H1 (cell line): ENCODE measurements around the gene CALM1. TPM values are rescaled to one million over a fixed set of nuclear protein-coding genes. Genes with fewer than 3 reads are reported as not detected.

Experiments used
- CTCF ChIA-PET: fragments of 300-600 bp; sonication (Branson Sonifier 250); formaldehyde crosslinking; loops from one replicate; lab custom pipeline; 2021; ENCODE audit not compliant: partially characterized antibody; lab: Charles Lee
- POLR2A ChIA-PET: fragments of 300-600 bp; sonication (Branson Sonifier 250); formaldehyde crosslinking; loops from one replicate; lab custom pipeline; 2021; ENCODE audit warnings: inconsistent platforms; ENCODE audit not compliant: partially characterized antibody; lab: Charles Lee
- DNase-seq, 2 experiments: peaks; one replicate each; pipeline versions ENCODE4 v3.0.0 to v3.0.0-alpha.2; 2010 to 2022; ENCODE audit warnings: low spot score in 2 of 2, low read depth in 1 of 2, mixed read lengths in 1 of 2
- FAIRE-seq: peaks from 2 replicates; lab custom pipeline; 2011; peaks lifted over from hg19 to GRCh38; lab: Jason Lieb, UNC
- H2AFZ ChIP-seq: 2 replicates; pipeline ENCODE4 v1.8.1; 2012; ENCODE audit warnings: low read length, inconsistent platforms
- H2AK5ac ChIP-seq: 2 replicates; pipeline ENCODE4 v1.6.1; 2013; ENCODE audit warnings: low read depth, low read length
- H2BK120ac ChIP-seq: replicated peaks from 2 replicates; pipeline ENCODE3; 2013; ENCODE audit warnings: low read depth, low read length, inconsistent platforms
- H2BK12ac ChIP-seq: 2 replicates; pipeline ENCODE4 v1.6.1; 2013; ENCODE audit warnings: low read depth, low read length
- H2BK15ac ChIP-seq: 2 replicates; pipeline ENCODE4 v1.6.1; 2013; ENCODE audit warnings: low read length
- H2BK20ac ChIP-seq: 2 replicates; pipeline ENCODE4 v1.6.1; 2013; ENCODE audit warnings: low read length
- H2BK5ac ChIP-seq: 2 replicates; pipeline ENCODE4 v1.6.1; 2013; ENCODE audit warnings: low read depth, low read length
- H3K14ac ChIP-seq: 2 replicates; pipeline ENCODE4 v1.6.1; 2013; ENCODE audit warnings: inconsistent platforms; ENCODE audit not compliant: insufficient read length
- H3K18ac ChIP-seq: 2 replicates; pipeline ENCODE4 v1.6.1; 2013; ENCODE audit warnings: low read length; ENCODE audit errors: extremely low read depth
- H3K23ac ChIP-seq: 2 replicates; pipeline ENCODE4 v1.6.1; 2013; ENCODE audit warnings: inconsistent platforms; ENCODE audit not compliant: insufficient read length
- H3K23me2 ChIP-seq: 2 replicates; pipeline ENCODE4 v1.6.1; 2013; ENCODE audit warnings: low read depth, low read length
- H3K27ac ChIP-seq: 2 replicates; pipeline ENCODE4 v1.6.1; 2011; ENCODE audit warnings: low read depth, low read length, inconsistent platforms
- H3K27me3 ChIP-seq, 4 experiments: replicated peaks in 1 of 4; 1 replicate in 1 of 4; 2 replicates in 3 of 4; pipeline versions ENCODE4 v1.6.1 to v1.8.1; 2011 to 2013; ENCODE audit warnings: low read length in 3 of 4, mild to moderate bottlenecking in 3 of 4, inconsistent platforms in 2 of 4, mixed read lengths in 2 of 4, moderate library complexity in 1 of 4; ENCODE audit not compliant: control insufficient read depth in 3 of 4, insufficient read depth in 3 of 4; ENCODE audit errors: extremely low read depth in 1 of 4
- H3K36me3 ChIP-seq, 4 experiments: 2 replicates each; pipeline versions ENCODE4 v1.6.1 to v1.8.1; 2011 to 2013; ENCODE audit warnings: mild to moderate bottlenecking in 4 of 4, low read length in 3 of 4, moderate library complexity in 2 of 4, control low read depth in 1 of 4, inconsistent platforms in 1 of 4; ENCODE audit not compliant: insufficient read depth in 4 of 4, control insufficient read depth in 2 of 4
- H3K4ac ChIP-seq: replicated peaks from 2 replicates; pipeline ENCODE3; 2013; ENCODE audit warnings: low read length, low read depth, mixed read lengths, inconsistent platforms; ENCODE audit not compliant: insufficient read length
- H3K4me1 ChIP-seq, 4 experiments: replicated peaks in 1 of 4; 1 replicate in 1 of 4; 2 replicates in 3 of 4; pipeline versions ENCODE4 v1.6.1 to v1.8.1; 2011 to 2013; ENCODE audit warnings: low read length in 3 of 4, inconsistent platforms in 2 of 4, mixed read lengths in 1 of 4; ENCODE audit not compliant: insufficient read depth in 4 of 4, control insufficient read depth in 3 of 4
- H3K4me2 ChIP-seq, 2 experiments: 2 replicates each; pipeline versions ENCODE4 v1.6.1 to v1.8.1; 2011 to 2013; ENCODE audit warnings: low read depth in 2 of 2, low read length in 2 of 2, control low read depth in 1 of 2, inconsistent platforms in 1 of 2, mild to moderate bottlenecking in 1 of 2; ENCODE audit not compliant: insufficient read depth in 1 of 2
- H3K4me3 ChIP-seq, 4 experiments: fragments of 200-600, 300-600 bp in 1 of 4; sonication (generic), shearing (Covaris generic), sonication (Bioruptor Twin) in 1 of 4; 2 replicates each; pipeline versions ENCODE4 v1.5.1 to v1.8.1; 2011 to 2016; ENCODE audit warnings: low read length in 4 of 4, low read depth in 3 of 4, control low read depth in 2 of 4, inconsistent platforms in 2 of 4, mild to moderate bottlenecking in 2 of 4, mixed read lengths in 1 of 4, moderate library complexity in 1 of 4; ENCODE audit not compliant: insufficient read depth in 2 of 4; ENCODE audit errors: extremely low read depth in 1 of 4
- H3K56ac ChIP-seq: replicated peaks from 2 replicates; pipeline ENCODE3; 2013; ENCODE audit warnings: low read depth, mild to moderate bottlenecking, mixed read lengths, low read length, inconsistent platforms; ENCODE audit not compliant: insufficient read length
- H3K79me1 ChIP-seq: 2 replicates; pipeline ENCODE4 v1.6.1; 2013; ENCODE audit warnings: low read depth, low read length, control low read depth
- H3K79me2 ChIP-seq, 2 experiments: 2 replicates each; pipeline versions ENCODE4 v1.6.1 to v1.8.1; 2012 to 2013; ENCODE audit warnings: low read length in 2 of 2, mild to moderate bottlenecking in 2 of 2, inconsistent platforms in 1 of 2; ENCODE audit not compliant: insufficient read depth in 2 of 2, control insufficient read depth in 1 of 2
- H3K9ac ChIP-seq, 4 experiments: replicated peaks in 1 of 4; 1 replicate in 1 of 4; 2 replicates in 3 of 4; pipeline versions ENCODE4 v1.6.1 to v1.8.1; 2011 to 2013; ENCODE audit warnings: low read depth in 3 of 4, low read length in 3 of 4, control low read depth in 2 of 4, mild to moderate bottlenecking in 2 of 4, moderate library complexity in 2 of 4, inconsistent platforms in 1 of 4; ENCODE audit errors: extremely low read depth in 1 of 4
- H3K9me3 ChIP-seq, 2 experiments: 2 replicates each; pipeline versions ENCODE4 v1.6.1 to v1.8.1; 2012 to 2013; ENCODE audit warnings: mild to moderate bottlenecking in 2 of 2, moderate library complexity in 2 of 2, control low read depth in 1 of 2, inconsistent platforms in 1 of 2, low read depth in 1 of 2, low read length in 1 of 2, mixed read lengths in 1 of 2; ENCODE audit not compliant: insufficient read depth in 2 of 2
- H4K20me1 ChIP-seq, 2 experiments: replicated peaks in 1 of 2; 2 replicates each; pipeline versions ENCODE3 to v1.8.1; 2011 to 2013; ENCODE audit warnings: inconsistent platforms in 2 of 2, low read length in 2 of 2, mild to moderate bottlenecking in 1 of 2; ENCODE audit not compliant: insufficient read depth in 2 of 2, control insufficient read depth in 1 of 2
- H4K5ac ChIP-seq: 2 replicates; pipeline ENCODE4 v1.6.1; 2013; ENCODE audit warnings: low read length, low read depth, mixed read lengths, inconsistent platforms; ENCODE audit not compliant: insufficient read length
- H4K8ac ChIP-seq: 2 replicates; pipeline ENCODE4 v1.8.0; 2013; ENCODE audit warnings: mild to moderate bottlenecking, moderate library complexity, low read length, inconsistent platforms; ENCODE audit not compliant: insufficient read depth; ENCODE audit errors: extremely low read depth
- H4K91ac ChIP-seq: replicated peaks from 2 replicates; pipeline ENCODE3; 2013; ENCODE audit warnings: low read length, mixed read lengths, inconsistent platforms; ENCODE audit not compliant: insufficient read length
- ASH2L ChIP-seq: fragments of 200-600, 300-600 bp; sonication (generic); IDR thresholded peaks from one replicate; pipeline ENCODE4 v1.7.1; 2017; ENCODE audit warnings: low read length
- BCL11A ChIP-seq, 2 experiments: IDR thresholded peaks; one replicate each; pipeline ENCODE4 v1.6.1; 2011; ENCODE audit warnings: low read depth in 2 of 2, low read length in 2 of 2, mild to moderate bottlenecking in 2 of 2
- CHD2 ChIP-seq: IDR thresholded peaks from 2 replicates; pipeline ENCODE4 v1.6.1; 2012; ENCODE audit warnings: low read length, improper control_type of control experiment
- E2F6 ChIP-seq: IDR thresholded peaks from 2 replicates; pipeline ENCODE4 v1.6.1; 2012; ENCODE audit warnings: inconsistent platforms
- JUN ChIP-seq: IDR thresholded peaks from 2 replicates; pipeline ENCODE4 v1.6.1; 2011; ENCODE audit warnings: low read depth, mild to moderate bottlenecking, improper control_type of control experiment, low read length
- KDM5A ChIP-seq: fragments of 200-600 bp; IDR thresholded peaks from 2 replicates; pipeline ENCODE4 v1.7.1; 2012; ENCODE audit warnings: mild to moderate bottlenecking, low read length, inconsistent platforms, mixed read lengths
- RAD21 ChIP-seq, 2 experiments: IDR thresholded peaks in 1 of 2; conservative IDR thresholded peaks in 1 of 2; 2 replicates each; pipeline ENCODE4 v1.6.1; 2011; ENCODE audit warnings: low read depth in 2 of 2, low read length in 2 of 2, improper control_type of control experiment in 1 of 2, inconsistent platforms in 1 of 2, mild to moderate bottlenecking in 1 of 2, moderate library complexity in 1 of 2
- RFX5 ChIP-seq: IDR thresholded peaks from 2 replicates; pipeline ENCODE4 v1.6.1; 2011; ENCODE audit warnings: low read depth, low read length, improper control_type of control experiment, borderline replicate concordance
- TCF12 ChIP-seq: IDR thresholded peaks from 2 replicates; pipeline ENCODE4 v1.6.1; 2011; ENCODE audit warnings: low read depth, mild to moderate bottlenecking, low read length
- TEAD4 ChIP-seq: IDR thresholded peaks from 2 replicates; pipeline ENCODE4 v1.6.1; 2012; ENCODE audit warnings: low read depth, low read length, inconsistent platforms, mixed read lengths
- WGBS, 2 experiments: shearing (Covaris generic) in 1 of 2; methylation state at CpG; one replicate each; pipeline versions ENCODE4 v1.1.6 to v1.1.7; 2013 to 2015; ENCODE audit warnings: low lambda C conversion rate in 2 of 2, mixed read lengths in 2 of 2, inconsistent platforms in 1 of 2, low coverage in 1 of 2, missing lambda C conversion rate in 1 of 2; ENCODE audit not compliant: insufficient replicate concordance in 2 of 2, insufficient coverage in 1 of 2, insufficient read length in 1 of 2; ENCODE audit errors: extremely low coverage in 1 of 2, missing lambda C conversion rate in 1 of 2; 5-methylcytosine and 5-hydroxymethylcytosine counted together
- polyA plus RNA-seq, 7 experiments: library from polyadenylated mRNA; depleted of rRNA in 3 of 7; stranded (reverse) in 5 of 7; unstranded in 2 of 7; fragments of >200 nt in 5 of 7; fragments of 200-250 nt in 2 of 7; gene quantifications; 1 replicate in 5 of 7; 2 replicates in 1 of 7; 4 replicates in 1 of 7; pipeline versions ENCODE4 v1.2.1 to v1.2.3, GENCODE V29; 2011 to 2013; ENCODE audit warnings: missing spikeins in 2 of 7, mixed read lengths in 2 of 7
- total RNA-seq: library from RNA; stranded (reverse); fragmentation: NEBNext Ultra II Directional; extraction: Animal tissue kit (Norgen Biotek cat#: 25700); gene quantifications from 2 replicates; pipeline ENCODE4 v1.2.1, GENCODE V29; 2021
- TF ChIP-seq, protein P1 (sequence below): IDR thresholded peaks from 2 replicates; pipeline ENCODE4 v1.6.1; 2012; ENCODE audit warnings: low read length, inconsistent platforms

The CALM1 gene
- total and polyA plus RNA-seq, 2 of the 8 experiments (the other 6 are each of a cell fraction or from before 2014, with no cell fraction given): 285 to 422 TPM

DNA sequence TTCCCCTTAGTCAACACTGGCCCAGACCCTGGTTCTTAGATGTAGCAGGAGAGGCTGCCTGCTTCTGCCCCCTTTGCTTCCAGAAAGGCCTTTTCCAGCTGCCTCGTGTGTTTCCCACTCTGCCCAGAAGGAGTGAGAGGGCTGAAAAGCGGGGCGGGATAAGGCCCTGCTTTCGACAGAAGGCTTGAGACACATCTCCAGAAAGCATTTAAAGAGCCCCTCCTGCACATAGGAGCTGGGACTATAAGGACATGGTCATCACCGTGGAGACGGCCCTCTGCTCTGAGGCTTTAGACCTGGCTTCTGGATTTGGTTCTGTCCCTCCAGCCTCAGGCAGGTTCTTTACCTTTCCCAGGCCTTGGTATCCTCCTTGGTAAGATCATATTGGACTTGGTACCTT lies 11.9 kb downstream of the CALM1 start:
- no peak overlapping the region for H4K91ac ChIP-seq
- no peak overlapping the region for H3K56ac ChIP-seq
- peaks cover 0 to 2% (median under 1%) of the 10 kb centered on the region in 4 experiments; a peak in 2 of 7 replicates for H3K4me1 ChIP-seq
- no peak overlapping the region for H2BK5ac ChIP-seq
- no peak overlapping the region for H4K5ac ChIP-seq
- H3K79me1 ChIP-seq: no peaks in the 10 kb centered on the region
- FAIRE-seq (no peak), DNase-seq (no peak)
- H3K4ac ChIP-seq: no peak overlapping the region
- no peak overlapping the region for H2BK12ac ChIP-seq
- H2BK15ac ChIP-seq: no peak overlapping the region
- no peak overlapping the region; a peak in 1 of 7 replicates for H3K9ac ChIP-seq
- no peak overlapping the region for H3K4me3 ChIP-seq
- H3K23me2 ChIP-seq: no peaks in the 10 kb centered on the region
- 79% methylated on average over 6 of the region's 6 CpGs; no CpG with 5 or more reads in 1 of the 2 experiments for WGBS, 2 experiments
- H3K18ac ChIP-seq: no peak overlapping the region
- H2BK20ac ChIP-seq: no peak overlapping the region
- H2BK120ac ChIP-seq: no peak overlapping the region
- POLR2A ChIA-PET: interaction anchor here (1.1 to 1.6 kb wide), 3 partner anchors 9 to 11 kb away, joined by 3 to 4 read pairs (median 3); no protein-coding TSS in a partner anchor
- no peak overlapping the region for H3K23ac ChIP-seq
- no peaks in the 10 kb centered on the region for H3K27me3 ChIP-seq
- H4K8ac ChIP-seq: no peak overlapping the region
- no peak overlapping the region for H2AFZ ChIP-seq
- peaks cover 16 to 23% (median 18%) of the 10 kb centered on the region in 4 experiments for H3K36me3 ChIP-seq
- CTCF ChIA-PET: interaction anchor here (0.7 to 2.0 kb wide), 15 partner anchors 8 to 288 kb away, joined by 3 to 12 read pairs (median 3); partner anchors contain the start of gene CALM1
- no peaks in the 10 kb centered on the region for H3K79me2 ChIP-seq
- no peaks in the 10 kb centered on the region for H3K9me3 ChIP-seq
- no peak overlapping the region; the same call in 1 of the 2 replicates for H2AK5ac ChIP-seq
- no peak overlapping the region for H3K27ac ChIP-seq
- H3K14ac ChIP-seq: no peak overlapping the region
- no peaks in the 10 kb centered on the region for H4K20me1 ChIP-seq
- no peak overlapping the region for H3K4me2 ChIP-seq
- no peak for TF ChIP-seq TEAD4
- no peak for TF ChIP-seq RFX5
- no peak for TF ChIP-seq E2F6
- TF ChIP-seq, protein P1, sequence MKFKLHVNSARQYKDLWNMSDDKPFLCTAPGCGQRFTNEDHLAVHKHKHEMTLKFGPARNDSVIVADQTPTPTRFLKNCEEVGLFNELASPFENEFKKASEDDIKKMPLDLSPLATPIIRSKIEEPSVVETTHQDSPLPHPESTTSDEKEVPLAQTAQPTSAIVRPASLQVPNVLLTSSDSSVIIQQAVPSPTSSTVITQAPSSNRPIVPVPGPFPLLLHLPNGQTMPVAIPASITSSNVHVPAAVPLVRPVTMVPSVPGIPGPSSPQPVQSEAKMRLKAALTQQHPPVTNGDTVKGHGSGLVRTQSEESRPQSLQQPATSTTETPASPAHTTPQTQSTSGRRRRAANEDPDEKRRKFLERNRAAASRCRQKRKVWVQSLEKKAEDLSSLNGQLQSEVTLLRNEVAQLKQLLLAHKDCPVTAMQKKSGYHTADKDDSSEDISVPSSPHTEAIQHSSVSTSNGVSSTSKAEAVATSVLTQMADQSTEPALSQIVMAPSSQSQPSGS: no peak
- no peak for TF ChIP-seq CHD2
- no peak for TF ChIP-seq BCL11A (IDR thresholded peaks at IDR 0.05; ENCODE audit: low read depth in 2 of 2, low read length in 2 of 2)
- TF ChIP-seq ASH2L: no peak
- no peak for TF ChIP-seq TCF12
- TF ChIP-seq JUN: no peak
- TF ChIP-seq RAD21 (IDR thresholded peaks at IDR 0.05 in 1 of 2, conservative IDR thresholded peaks at IDR 0.05 in 1 of 2; ENCODE audit: low read depth in 2 of 2, low read length in 2 of 2): peak in 1 of 2 experiments; percentile 26; a peak in 1 of 4 replicates
- no peak for TF ChIP-seq KDM5A
